Thyroid gland (tissue), 4 donors: Measurements from ENCODE around the gene HBA1. TPM values are rescaled to one million over a fixed set of nuclear protein-coding genes. Genes with fewer than 3 reads are reported as not detected.
"Not testable (repeated sequence)": the region's sequence is repeated elsewhere in the genome, so short reads cannot be mapped to it uniquely, and the experiment has no call there.

Experiments
- DNase-seq, 2 donors: peaks; one replicate each; pipeline ENCODE4 v3.0.0-alpha.2; 2019
- H3K27ac ChIP-seq, 3 donors: fragments of 200-600 bp; sonication (generic); 1 replicate in 2 of 3; 2 replicates in 1 of 3; pipeline ENCODE4 v1.5.1; 2016 to 2019; ENCODE audit warnings: mild to moderate bottlenecking in 1 of 3, moderate library complexity in 1 of 3
- H3K27me3 ChIP-seq: fragments of 200-600 bp; sonication (generic); one replicate; pipeline ENCODE4 v1.5.1; 2019
- H3K36me3 ChIP-seq, 2 donors: fragments of 200-600 bp; sonication (generic); one replicate each; pipeline ENCODE4 v1.5.1; 2016 to 2019
- H3K4me1 ChIP-seq, 2 donors: fragments of 200-600 bp; sonication (generic); one replicate each; pipeline ENCODE4 v1.5.1; 2017 to 2019
- H3K4me3 ChIP-seq, 3 donors: fragments of 200-600 bp; sonication (generic); replicated peaks in 1 of 3; 1 replicate in 2 of 3; 2 replicates in 1 of 3; pipeline ENCODE4 v1.5.1; 2016; ENCODE audit warnings: mild to moderate bottlenecking in 1 of 3
- H3K9me3 ChIP-seq: fragments of 200-600 bp; sonication (generic); one replicate; pipeline ENCODE4 v1.5.1; 2017
- CTCF ChIP-seq, 6 experiments: fragments of 200-600 bp in 3 of 6; fragments of 450-650 bp in 3 of 6; sonication (generic) in 3 of 6; IDR thresholded peaks; one replicate each; pipeline ENCODE4 v1.5.1; 2016 to 2019; ENCODE audit warnings: antibody characterized with exemption in 6 of 6, mild to moderate bottlenecking in 2 of 6, inconsistent platforms in 1 of 6, moderate library complexity in 1 of 6
- POLR2A ChIP-seq, 2 donors: fragments of 450-650 bp; IDR thresholded peaks; one replicate each; pipeline ENCODE4 v1.6.1; 2017; ENCODE audit warnings: antibody characterized with exemption in 2 of 2, mild to moderate bottlenecking in 2 of 2, moderate library complexity in 1 of 2
- WGBS, 2 donors: methylation state at CpG; one replicate each; pipeline ENCODE4 v1.1.5; 2017; 5-methylcytosine and 5-hydroxymethylcytosine counted together
- intact Hi-C: fragments of 100-400 bp; cut with DNase I; formaldehyde crosslinking; loops from one replicate; pipeline ENCODE4 v1.15.1; 2023
- total RNA-seq, 4 donors: library from RNA; depleted of rRNA; stranded (reverse); fragments of >200 nt; gene quantifications; one replicate each; pipeline ENCODE4 v1.2.3, GENCODE V29; 2016

Gene HBA1
- total RNA-seq, 4 donors from 2014 or later = 16.5 to 110 TPM; not detected in 2

GRCh38 chr16:162271-162991 is 14.0 kb upstream of the HBA1 start:
- H3K4me3 ChIP-seq = no peak overlapping the region
- H3K9me3 ChIP-seq = no peaks in the 10 kb centered on the region
- H3K27me3 ChIP-seq = peaks cover 23% of the 10 kb centered on the region
- DNase-seq = no peak
- no peaks in the 10 kb centered on the region for H3K36me3 ChIP-seq
- 86 to 91% methylated on average over 9 to 13 of the region's 13 CpGs for WGBS, 2 donors
- intact Hi-C loops = no loop called here
- peaks cover 9 to 17% of the 10 kb centered on the region in 2 donors for H3K4me1 ChIP-seq
- H3K27ac ChIP-seq = no peak overlapping the region
- no peak for TF ChIP-seq POLR2A (IDR thresholded peaks at IDR 0.05)
- no peak for TF ChIP-seq CTCF (IDR thresholded peaks at IDR 0.05)

GRCh38 chr16:163139-163538 is 13.3 kb upstream of the HBA1 start:
- WGBS, 2 donors = 82 to 88% methylated on average over 8 of the region's 10 CpGs
- peaks cover 30% of the 10 kb centered on the region for H3K27me3 ChIP-seq

GRCh38 chr16:163696-164095 is 12.8 kb upstream of the HBA1 start:
- WGBS, 2 donors = 32% methylated on average over 2 of the region's 3 CpGs
- H3K36me3 ChIP-seq, H3K4me3 ChIP-seq, DNase-seq, H3K9me3 ChIP-seq, H3K27ac ChIP-seq, intact Hi-C loops: not testable (repeated sequence)
- Histone ChIP-seq H3K27me3 (peaks cover 33% of the 10 kb centered on the region), H3K4me1 (peaks cover 9 to 17% of the 10 kb centered on the region in 2 donors)

More at GRCh38 chr16:163139-163538, 13.3 kb upstream of the HBA1 start:
- H3K27ac ChIP-seq, H3K36me3 ChIP-seq, H3K9me3 ChIP-seq, intact Hi-C loops, DNase-seq, H3K4me3 ChIP-seq: not testable (repeated sequence)
- H3K4me1 ChIP-seq = peaks cover 9 to 17% of the 10 kb centered on the region in 2 donors

- no CpG with 5 or more reads among the region's 80 CpGs for whole genome bisulfite sequencing, 2 donors
- H3K27ac ChIP-seq, H3K36me3 ChIP-seq, DNase-seq, intact Hi-C loops, H3K4me3 ChIP-seq, H3K9me3 ChIP-seq: not testable (repeated sequence)
- Histone ChIP-seq H3K4me1 (peaks cover 9 to 17% of the 10 kb centered on the region in 2 donors), H3K27me3 (peaks cover 33% of the 10 kb centered on the region)
Observed at GRCh38 chr16:164134-164823, 12.2 kb upstream of the HBA1 start.

GRCh38 chr16:164827-165538 is 11.5 kb upstream of the HBA1 start:
- H3K27me3 ChIP-seq = peaks cover 33% of the 10 kb centered on the region
- intact Hi-C loops = no loop called here
- H3K4me1 ChIP-seq = peaks cover 9 to 17% of the 10 kb centered on the region in 2 donors
- H3K4me3 ChIP-seq = no peak overlapping the region
- no peak for TF ChIP-seq CTCF (IDR thresholded peaks at IDR 0.05)
- TF ChIP-seq POLR2A (IDR thresholded peaks at IDR 0.05) = no peak
- no peaks in the 10 kb centered on the region for H3K9me3 ChIP-seq
- 0 to 6% methylated on average over 3 to 16 of the region's 77 CpGs for WGBS, 2 donors
- no peaks in the 10 kb centered on the region for H3K36me3 ChIP-seq
- no peak for DNase-seq
- no peak overlapping the region for H3K27ac ChIP-seq

- H3K4me1 ChIP-seq = peaks cover 9 to 17% of the 10 kb centered on the region in 2 donors
- H3K27me3 ChIP-seq = peaks cover 33% of the 10 kb centered on the region
- no peaks in the 10 kb centered on the region for H3K9me3 ChIP-seq
- H3K36me3 ChIP-seq = no peaks in the 10 kb centered on the region
- DNase-seq = no peak
- H3K4me3 ChIP-seq = no peak within 1 kb of the TSS
- TF ChIP-seq CTCF (IDR thresholded peaks at IDR 0.05) = no peak
- no peak for TF ChIP-seq POLR2A (IDR thresholded peaks at IDR 0.05)
- H3K27ac ChIP-seq = no peak within 1 kb of the TSS
- intact Hi-C loops = no loop called here
- 2 to 3% methylated on average over 14 to 32 of the region's 75 CpGs for WGBS, 2 donors
Observed at GRCh38 chr16:165539-166374, 10.7 kb upstream of the HBA1 start, which contains the start of gene HBM. HBM (plus strand) TSS chr16:165978; CDS start chr16:165998, 20 bp downstream.
